GM19035 (cell line): ENCODE measurements around the gene TBC1D3B.
"Not testable (repeated sequence)": the region's sequence is repeated elsewhere in the genome, so short reads cannot be mapped to it uniquely, and the experiment has no call there.

ENCODE experiments used
- ATAC-seq: cut with Tn5 transposase; IDR thresholded peaks from one replicate; pipeline ENCODE4 v1.9.1; 2021; ENCODE audit not compliant: unreplicated experiment

The TBC1D3B gene

DNA sequence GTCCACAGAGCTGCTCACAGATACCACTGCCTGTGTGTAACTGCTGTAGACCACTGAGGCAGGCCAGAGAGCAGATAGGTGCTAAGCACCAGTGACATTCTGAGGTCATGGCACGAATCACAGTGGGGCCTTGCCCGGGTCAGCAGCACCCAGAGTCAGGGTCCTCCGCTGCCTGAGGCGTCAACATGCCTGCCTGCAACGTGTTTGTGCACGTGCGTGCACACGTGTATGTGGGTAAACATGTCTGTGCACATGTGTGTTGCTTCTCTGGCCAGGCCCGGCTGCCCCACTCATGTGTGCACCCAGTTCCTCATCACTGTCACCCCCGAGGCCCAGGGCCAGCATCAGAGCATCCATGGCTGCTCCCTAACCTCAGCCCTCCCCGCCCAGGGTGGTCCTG lies at the start of gene TBC1D3B:
TBC1D3B (minus strand) TSS at position 101 of the 400 bp plus-strand sequence. CDS start 1,586 bp downstream, outside the sequence.
- ATAC-seq, result not testable (repeated sequence)

- not testable (repeated sequence) for ATAC-seq
Measured at GRCh38 chr17:36222967-36223366, 46.5 kb upstream of the TBC1D3B start.

DNA sequence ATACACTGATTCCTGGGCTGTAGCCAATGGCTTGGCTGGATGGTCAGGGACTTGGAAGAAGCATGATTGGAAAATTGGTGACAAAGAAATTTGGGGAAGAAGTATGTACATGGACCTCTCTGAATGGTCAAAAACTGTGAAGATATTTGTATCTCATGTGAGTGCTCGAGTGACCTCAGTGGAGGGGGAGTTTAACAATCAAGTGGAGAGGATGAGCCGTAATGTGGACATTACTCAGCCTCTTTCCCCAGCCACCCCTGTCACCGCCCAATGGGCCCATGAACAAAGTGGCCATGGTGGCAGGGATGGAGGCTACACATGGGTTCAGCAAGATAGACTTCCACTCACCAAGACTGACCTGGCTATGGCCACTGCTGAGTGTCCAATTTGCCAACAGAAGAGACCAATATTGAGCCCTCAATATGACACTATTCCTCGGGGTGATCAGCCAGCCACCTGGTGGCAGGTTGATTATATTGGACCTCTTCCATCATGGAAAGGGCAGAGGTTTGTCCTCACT lies 45.2 kb upstream of the TBC1D3B start:
- ATAC-seq, result not testable (repeated sequence)

GRCh38 chr17:36220737-36221580 lies 44.5 kb upstream of the TBC1D3B start:
- not testable (repeated sequence) for ATAC-seq

DNA sequence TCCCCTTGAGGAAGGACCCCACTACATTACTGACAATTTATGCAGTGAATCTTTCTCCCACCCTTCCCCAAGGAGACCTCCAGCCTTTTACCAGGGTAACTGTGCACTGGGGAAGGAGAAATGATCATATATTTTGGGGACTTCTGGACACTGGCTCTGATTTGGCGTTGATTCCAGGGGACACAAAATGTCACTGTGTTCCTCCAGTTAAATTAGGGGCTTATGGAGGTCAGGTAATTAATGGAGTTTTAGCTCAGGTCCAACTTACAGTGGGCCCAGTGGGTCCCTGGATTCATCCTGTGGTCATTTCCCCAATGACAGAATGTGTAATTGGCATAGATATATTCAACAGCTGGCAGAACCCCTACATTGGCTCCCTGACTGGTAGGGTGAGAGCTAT lies 43.1 kb upstream of the TBC1D3B start:
- not testable (repeated sequence) for ATAC-seq

- not testable (repeated sequence) for ATAC-seq
Measured at GRCh38 chr17:36215406-36216308, 39.2 kb upstream of the TBC1D3B start.

DNA sequence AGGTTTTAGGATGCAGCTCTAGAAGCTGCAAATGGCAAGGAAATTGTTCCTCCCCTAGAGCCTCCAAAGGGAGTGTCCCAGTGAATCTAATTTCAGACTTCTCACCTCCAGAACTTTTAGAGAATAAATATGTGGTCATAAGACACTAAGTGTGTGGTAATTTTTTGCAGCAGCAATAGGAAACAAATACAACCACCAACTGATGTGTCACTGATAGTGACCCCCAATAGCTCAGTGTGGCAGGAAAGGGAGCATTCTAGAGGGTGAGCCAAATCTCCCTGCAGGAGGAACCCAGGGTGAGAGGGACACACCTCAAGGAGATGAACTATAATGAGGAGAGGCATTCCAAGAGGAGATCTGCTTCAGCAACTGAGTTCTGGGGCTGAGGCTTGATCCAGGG lies 38.5 kb upstream of the TBC1D3B start:
- ATAC-seq, result no peak

GRCh38 chr17:36213695-36214094 lies 37.3 kb upstream of the TBC1D3B start:
- ATAC-seq, result no peak

DNA sequence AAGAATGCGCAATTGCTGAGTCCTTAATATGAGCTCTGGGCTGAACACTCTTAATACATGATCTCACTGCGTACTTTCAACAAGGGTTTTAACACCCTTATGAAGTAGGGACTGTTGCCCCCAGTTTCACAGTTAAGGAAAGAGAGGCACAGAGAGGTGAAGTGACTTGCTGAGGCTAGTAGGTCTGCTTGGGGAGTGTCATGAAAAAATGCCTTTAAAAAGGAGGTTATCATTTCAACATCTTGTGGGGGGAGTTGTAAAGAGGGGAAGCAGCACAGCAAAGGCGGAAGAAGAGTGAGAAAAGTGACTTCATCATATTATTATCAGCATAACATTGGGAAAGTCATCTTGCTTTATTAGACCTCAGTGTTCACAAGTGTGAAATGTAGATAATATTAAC lies 36.5 kb upstream of the TBC1D3B start:
- no peak for ATAC-seq

DNA sequence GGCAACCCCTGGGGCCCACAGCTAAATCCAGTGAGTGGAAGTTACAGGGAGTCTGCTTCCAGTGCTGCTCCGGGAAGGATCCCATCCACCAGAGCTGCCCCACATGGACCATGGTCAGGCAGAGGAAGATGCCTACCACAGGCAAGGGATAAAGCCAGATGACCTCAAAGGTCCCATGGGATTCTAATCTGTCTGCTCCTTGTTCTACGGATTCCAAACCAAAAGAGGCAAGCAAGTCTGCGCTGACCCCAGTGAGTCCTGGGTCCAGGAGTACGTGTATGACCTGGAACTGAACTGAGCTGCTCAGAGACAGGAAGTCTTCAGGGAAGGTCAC lies 35.8 kb upstream of the TBC1D3B start:
- no peak for ATAC-seq

GRCh38 chr17:36211484-36212271 lies 35.2 kb upstream of the TBC1D3B start:
- ATAC-seq, result not testable (repeated sequence)

- peak; percentile 71 for ATAC-seq
Measured at GRCh38 chr17:36210439-36211211, 34.2 kb upstream of the TBC1D3B start, which contains the start of gene CCL4L2. TSS of gene CCL4L2 (plus strand) at chr17:36211063.

DNA sequence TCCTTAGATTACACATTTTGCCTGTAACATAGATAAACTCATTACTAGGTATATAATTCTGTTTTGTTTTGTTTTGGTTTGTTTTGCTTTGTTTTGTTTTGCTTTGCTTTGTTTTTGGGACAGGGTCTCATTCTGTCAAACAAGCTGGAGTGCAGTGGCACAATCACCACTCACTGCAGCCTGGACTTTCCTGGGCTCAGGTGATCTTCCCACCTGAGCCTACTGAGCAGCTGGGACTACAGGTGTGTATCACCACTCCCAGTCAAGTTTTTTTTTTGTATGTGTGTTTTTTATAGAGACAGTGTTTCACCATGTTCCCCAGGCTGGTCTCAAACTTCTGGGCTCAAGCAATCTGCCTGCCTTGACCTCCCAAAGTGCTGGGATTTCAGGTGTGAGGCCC lies 33.1 kb upstream of the TBC1D3B start:
- ATAC-seq, result no peak

GRCh38 chr17:36207383-36207782 lies 30.9 kb upstream of the TBC1D3B start:
- ATAC-seq, result not testable (repeated sequence)

GRCh38 chr17:36206486-36206821 lies 30.0 kb upstream of the TBC1D3B start:
- not testable (repeated sequence) for ATAC-seq

- ATAC-seq, result no peak
Measured at GRCh38 chr17:36205637-36206485, 29.4 kb upstream of the TBC1D3B start.

DNA sequence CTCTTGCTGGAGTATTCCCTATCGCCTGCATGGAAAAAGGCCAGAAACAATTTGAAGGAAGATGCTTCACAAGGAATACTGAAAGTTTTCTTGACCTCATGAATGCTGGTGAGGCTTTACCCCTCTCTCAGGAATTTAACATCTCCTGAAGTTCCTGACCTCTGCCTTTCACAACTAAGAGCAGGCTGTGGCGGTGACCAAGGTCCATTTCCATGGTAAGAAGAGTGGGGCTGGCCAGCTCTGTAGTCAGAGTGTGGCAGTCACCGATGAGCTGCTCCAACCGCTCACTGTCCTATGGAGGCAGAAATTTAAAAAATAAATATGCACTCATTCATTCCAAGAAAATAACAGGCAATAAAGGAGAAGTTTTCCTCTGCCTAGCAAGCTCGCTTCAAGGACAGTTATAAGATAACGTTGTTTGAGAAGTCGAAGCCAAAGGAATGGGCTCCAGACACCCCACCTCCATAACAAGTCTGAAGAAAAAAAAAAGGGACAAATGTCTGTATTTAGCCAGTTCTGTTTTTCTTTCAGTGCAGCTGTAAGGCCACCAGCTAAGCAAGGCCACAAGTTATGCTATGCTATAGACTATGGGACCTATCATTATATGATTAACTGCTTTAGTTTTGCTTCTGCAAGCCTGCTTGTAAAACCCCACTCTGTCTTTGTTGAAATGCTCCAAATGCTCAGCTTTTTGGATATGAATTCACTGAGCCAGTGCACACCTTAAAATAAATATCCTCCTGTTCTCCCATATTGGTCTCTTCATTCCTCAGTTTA lies 28.5 kb upstream of the TBC1D3B start:
- ATAC-seq, result no peak

DNA sequence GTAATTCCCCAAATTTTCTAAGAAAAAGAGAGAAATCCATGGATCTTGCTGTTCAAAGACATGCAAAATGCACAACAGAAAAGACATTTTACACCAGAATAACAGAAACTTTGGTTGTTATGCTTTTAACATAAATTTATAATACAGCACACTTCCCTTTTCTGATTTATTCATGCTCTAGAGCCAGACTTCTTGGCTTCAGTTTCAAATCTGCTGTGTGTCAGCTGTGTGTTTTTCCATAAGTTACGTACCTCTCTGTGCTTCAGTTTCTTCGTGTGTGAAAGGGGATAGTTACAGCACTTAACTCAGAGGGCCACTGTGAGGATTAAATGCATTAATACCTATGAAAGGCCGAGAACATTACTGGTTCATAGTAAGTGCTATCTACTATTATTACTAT lies 26.9 kb upstream of the TBC1D3B start:
- ATAC-seq, result no peak
